HCT116 (cell line): ENCODE data around the gene CHST8. TPM values are rescaled to one million over a fixed set of nuclear protein-coding genes. Genes with fewer than 3 reads are reported as not detected.

Experiments
- ATAC-seq: fragments of 200-7000 bp; cut with Tn5 transposase; 2 replicates; pipeline ENCODE4 v1.9.1; 2020; ENCODE audit warnings: mild to moderate bottlenecking, moderate library complexity
- BruUV-seq: library from RNA; stranded (reverse); fragments of 400-500 nt; replicated peaks from 2 replicates; lab custom pipeline; 2021; lab: Mats Ljungman, UMichigan
- CTCF ChIA-PET: fragments of 300-600 bp; sonication (Branson Sonifier 250); formaldehyde crosslinking; loops from one replicate; lab custom pipeline; 2021; ENCODE audit warnings: antibody characterized with exemption; lab: Charles Lee
- POLR2A ChIA-PET: fragments of 300-600, 350-600 bp; sonication (Branson Sonifier 250); formaldehyde crosslinking; loops from one replicate; lab custom pipeline; 2021; ENCODE audit warnings: antibody characterized with exemption; lab: Charles Lee
- RAD21 ChIA-PET, 2 experiments: fragments of 300-600 bp; sonication (Branson Sonifier 250); formaldehyde crosslinking; loops; one replicate each; lab custom pipeline; 2023; ENCODE audit warnings: low total read pairs in 2 of 2; ENCODE audit not compliant: uncharacterized antibody in 2 of 2, unreplicated experiment in 2 of 2, low non-redundant PET in 1 of 2; lab: Charles Lee
- DNase-seq: peaks from one replicate; pipeline ENCODE4 v3.0.0-alpha.2; 2010; ENCODE audit warnings: low read depth, low spot score
- H2AFZ ChIP-seq: fragments of 200-600 bp; shearing (Covaris generic), sonication (generic); 2 replicates; pipeline ENCODE4 v1.6.1; 2017; ENCODE audit warnings: low read depth, mixed run types, mixed read lengths, antibody characterized with exemption, low read length; ENCODE audit not compliant: poor library complexity, severe bottlenecking
- H3K27ac ChIP-seq: 2 replicates; pipeline ENCODE4 v1.5.1; 2012; ENCODE audit warnings: low read depth, low read length
- H3K27me3 ChIP-seq: fragments of 200-600 bp; sonication (generic); 2 replicates; pipeline ENCODE4 v1.6.1; 2016; ENCODE audit warnings: mixed run types, low read length, mixed read lengths; ENCODE audit not compliant: insufficient read depth
- H3K36me3 ChIP-seq, 2 experiments: fragments of 200-500 bp in 1 of 2; fragments of 200-600 bp in 1 of 2; sonication (Bioruptor generic) in 1 of 2; sonication (generic) in 1 of 2; 2 replicates each; pipeline versions ENCODE4 v1.5.1 to v1.6.1; 2014 to 2016; ENCODE audit warnings: low read length in 2 of 2, inconsistent platforms in 1 of 2, mixed read lengths in 1 of 2, mixed run types in 1 of 2; ENCODE audit not compliant: insufficient read depth in 2 of 2, control insufficient read depth in 1 of 2
- H3K4me1 ChIP-seq, 2 experiments: fragments of 200-600 bp in 1 of 2; sonication (generic) in 1 of 2; 2 replicates each; pipeline versions ENCODE4 v1.5.1 to v1.6.1; 2012 to 2017; ENCODE audit warnings: low read length in 2 of 2, inconsistent platforms in 1 of 2, mild to moderate bottlenecking in 1 of 2, mixed read lengths in 1 of 2, mixed run types in 1 of 2, moderate library complexity in 1 of 2; ENCODE audit not compliant: insufficient read depth in 2 of 2, control insufficient read depth in 1 of 2
- H3K4me2 ChIP-seq: fragments of 200-600 bp; sonication (generic); 2 replicates; pipeline ENCODE4 v1.6.1; 2017; ENCODE audit warnings: mixed run types, low read length, mixed read lengths
- H3K4me3 ChIP-seq, 2 experiments: fragments of 200-600 bp in 1 of 2; sonication (generic) in 1 of 2; replicated peaks in 1 of 2; 2 replicates each; pipeline ENCODE4 v1.5.1; 2011 to 2016; ENCODE audit warnings: low read length in 2 of 2, control low read depth in 1 of 2, low read depth in 1 of 2, mild to moderate bottlenecking in 1 of 2, mixed read lengths in 1 of 2, mixed run types in 1 of 2
- H3K79me2 ChIP-seq: fragments of 200-600 bp; sonication (generic); 2 replicates; pipeline ENCODE4 v1.6.1; 2017; ENCODE audit warnings: mild to moderate bottlenecking, mixed run types, low read length, moderate library complexity, mixed read lengths; ENCODE audit not compliant: insufficient read depth
- H3K9ac ChIP-seq: fragments of 200-600 bp; sonication (generic); 2 replicates; pipeline ENCODE4 v1.6.1; 2016; ENCODE audit warnings: low read length, mixed read lengths
- H3K9me2 ChIP-seq: fragments of 200-600 bp; sonication (generic), shearing (Covaris generic); 2 replicates; pipeline ENCODE4 v1.6.1; 2017; ENCODE audit warnings: mixed run types, mild to moderate bottlenecking, moderate library complexity; ENCODE audit not compliant: insufficient read depth
- H3K9me3 ChIP-seq, 2 experiments: fragments of 200-500 bp in 1 of 2; fragments of 200-600 bp in 1 of 2; sonication (Bioruptor generic) in 1 of 2; sonication (generic) in 1 of 2; 2 replicates each; pipeline ENCODE4 v1.6.1; 2014 to 2017; ENCODE audit warnings: low read length in 2 of 2, mixed read lengths in 2 of 2, inconsistent platforms in 1 of 2, low read depth in 1 of 2, mild to moderate bottlenecking in 1 of 2, mixed run types in 1 of 2, moderate library complexity in 1 of 2; ENCODE audit not compliant: control insufficient read depth in 1 of 2, insufficient read depth in 1 of 2
- H4K20me1 ChIP-seq: fragments of 200-600 bp; sonication (generic), shearing (Covaris generic); 2 replicates; pipeline ENCODE4 v1.6.1; 2017; ENCODE audit warnings: mixed run types, mild to moderate bottlenecking, moderate library complexity; ENCODE audit not compliant: insufficient read depth
- CBX3 ChIP-seq: IDR thresholded peaks from 2 replicates; pipeline ENCODE4 v1.6.1; 2012; ENCODE audit warnings: low read depth
- CEBPB ChIP-seq: IDR thresholded peaks from 2 replicates; pipeline ENCODE4 v1.6.1; 2012; ENCODE audit warnings: low read depth
- ELF1 ChIP-seq: IDR thresholded peaks from 2 replicates; pipeline ENCODE4 v1.6.1; 2012; ENCODE audit warnings: low read depth, borderline replicate concordance
- EZH2 ChIP-seq: fragments of 200-600 bp; sonication (generic); IDR thresholded peaks from 2 replicates; pipeline ENCODE4 v1.6.1; 2017; ENCODE audit warnings: antibody characterized with exemption, mixed run types
- JUND ChIP-seq: IDR thresholded peaks from 2 replicates; pipeline ENCODE4 v1.6.1; 2012
- POLR2AphosphoS5 ChIP-seq: IDR thresholded peaks from 2 replicates; pipeline ENCODE4 v1.6.1; 2011; ENCODE audit warnings: mild to moderate bottlenecking, low read depth, low read length, moderate library complexity
- RAD21 ChIP-seq: IDR thresholded peaks from 2 replicates; pipeline ENCODE4 v1.6.1; 2012; ENCODE audit warnings: low read depth, mild to moderate bottlenecking
- SIN3A ChIP-seq: IDR thresholded peaks from 2 replicates; pipeline ENCODE4 v1.6.1; 2012; ENCODE audit warnings: low read depth
- SRF ChIP-seq: IDR thresholded peaks from 2 replicates; pipeline ENCODE4 v1.6.1; 2012; ENCODE audit warnings: low read depth
- YY1 ChIP-seq: IDR thresholded peaks from 2 replicates; pipeline ENCODE4 v1.6.1; 2011; ENCODE audit warnings: low read length, low read depth, moderate library complexity, mild to moderate bottlenecking; ENCODE audit not compliant: insufficient replicate concordance; ENCODE audit errors: extremely low read depth
- intact Hi-C: fragments of 100-400 bp; cut with micrococcal nuclease; formaldehyde crosslinking; loops from 2 replicates; pipeline ENCODE4 v1.10.0; 2022
- total RNA-seq: library from RNA; stranded (reverse); gene quantifications from one replicate; pipeline ENCODE4 v1.2.1, GENCODE V29; 2021; ENCODE audit not compliant: unreplicated experiment
- TF ChIP-seq, protein P1 (sequence below), 3 experiments: fragments of 200-600 bp in 1 of 3; sonication (generic) in 1 of 3; IDR thresholded peaks in 2 of 3; conservative IDR thresholded peaks in 1 of 3; 2 replicates each; pipeline ENCODE4 v1.5.1; 2012 to 2017; ENCODE audit warnings: low read depth in 2 of 3, low read length in 2 of 3, antibody characterized with exemption in 1 of 3, borderline replicate concordance in 1 of 3, control low read depth in 1 of 3, mild to moderate bottlenecking in 1 of 3, mixed read lengths in 1 of 3, mixed run types in 1 of 3, moderate library complexity in 1 of 3; ENCODE audit not compliant: insufficient read depth in 1 of 3
- TF ChIP-seq, protein P2 (sequence below): IDR thresholded peaks from 2 replicates; pipeline ENCODE4 v1.6.1; 2012

CHST8 gene
- total RNA-seq, 1 experiment from 2014 or later = not detected

DNA sequence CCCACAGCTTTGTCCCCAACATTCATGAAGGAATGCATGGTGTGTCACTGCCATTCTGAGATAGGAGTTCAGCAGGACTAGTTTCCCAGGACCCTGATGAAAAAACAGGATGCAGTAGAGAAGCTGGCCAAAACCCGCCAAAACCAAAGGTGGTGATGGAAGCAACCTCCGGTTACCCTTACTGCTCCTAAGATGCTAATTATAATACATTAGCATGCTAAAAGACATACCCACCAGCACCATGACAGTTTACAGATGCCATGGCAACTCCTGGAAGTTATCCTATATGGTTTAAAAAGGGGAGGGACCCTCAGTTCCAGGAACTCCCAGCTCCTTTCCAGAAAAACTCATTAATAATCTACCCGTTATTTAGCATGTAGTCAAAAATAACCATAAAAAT, 115.0 kb downstream of the CHST8 start:
- RAD21 ChIA-PET = no interaction called here
- CTCF ChIA-PET = no interaction called here
- H3K4me3 ChIP-seq = no peak overlapping the region
- no peak overlapping the region for H2AFZ ChIP-seq
- no peak overlapping the region for H3K9ac ChIP-seq
- POLR2A ChIA-PET = no interaction called here
- no TSS peak for BruUV-seq
- no peaks in the 10 kb centered on the region for H4K20me1 ChIP-seq
- H3K27me3 ChIP-seq = peaks cover 59% of the 10 kb centered on the region
- ATAC-seq = no peak
- no peak overlapping the region for H3K4me2 ChIP-seq
- no peak overlapping the region for H3K27ac ChIP-seq
- H3K9me3 ChIP-seq = no peaks in the 10 kb centered on the region
- intact Hi-C loops = no loop called here
- H3K9me2 ChIP-seq = no peaks in the 10 kb centered on the region
- no peak for TF ChIP-seq SRF
- no peak for TF ChIP-seq CEBPB
- no peak for TF ChIP-seq POLR2AphosphoS5
- TF ChIP-seq YY1 = no peak
- TF ChIP-seq, protein P1, sequence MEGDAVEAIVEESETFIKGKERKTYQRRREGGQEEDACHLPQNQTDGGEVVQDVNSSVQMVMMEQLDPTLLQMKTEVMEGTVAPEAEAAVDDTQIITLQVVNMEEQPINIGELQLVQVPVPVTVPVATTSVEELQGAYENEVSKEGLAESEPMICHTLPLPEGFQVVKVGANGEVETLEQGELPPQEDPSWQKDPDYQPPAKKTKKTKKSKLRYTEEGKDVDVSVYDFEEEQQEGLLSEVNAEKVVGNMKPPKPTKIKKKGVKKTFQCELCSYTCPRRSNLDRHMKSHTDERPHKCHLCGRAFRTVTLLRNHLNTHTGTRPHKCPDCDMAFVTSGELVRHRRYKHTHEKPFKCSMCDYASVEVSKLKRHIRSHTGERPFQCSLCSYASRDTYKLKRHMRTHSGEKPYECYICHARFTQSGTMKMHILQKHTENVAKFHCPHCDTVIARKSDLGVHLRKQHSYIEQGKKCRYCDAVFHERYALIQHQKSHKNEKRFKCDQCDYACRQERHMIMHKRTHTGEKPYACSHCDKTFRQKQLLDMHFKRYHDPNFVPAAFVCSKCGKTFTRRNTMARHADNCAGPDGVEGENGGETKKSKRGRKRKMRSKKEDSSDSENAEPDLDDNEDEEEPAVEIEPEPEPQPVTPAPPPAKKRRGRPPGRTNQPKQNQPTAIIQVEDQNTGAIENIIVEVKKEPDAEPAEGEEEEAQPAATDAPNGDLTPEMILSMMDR (IDR thresholded peaks at IDR 0.05 in 2 of 3, conservative IDR thresholded peaks at IDR 0.05 in 1 of 3; ENCODE audit: borderline replicate concordance in 1 of 3, insufficient read depth in 1 of 3, low read depth in 2 of 3, low read length in 2 of 3) = no peak
- no peak for TF ChIP-seq CBX3
- no peak for TF ChIP-seq JUND
- TF ChIP-seq, protein P2, sequence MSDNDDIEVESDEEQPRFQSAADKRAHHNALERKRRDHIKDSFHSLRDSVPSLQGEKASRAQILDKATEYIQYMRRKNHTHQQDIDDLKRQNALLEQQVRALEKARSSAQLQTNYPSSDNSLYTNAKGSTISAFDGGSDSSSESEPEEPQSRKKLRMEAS = no peak
- TF ChIP-seq ELF1 = no peak
- no peak for TF ChIP-seq SIN3A
- no peak for TF ChIP-seq EZH2
- no peak for TF ChIP-seq RAD21
- H3K36me3 ChIP-seq = no peaks in the 10 kb centered on the region
- no peaks in the 10 kb centered on the region for H3K4me1 ChIP-seq
- H3K79me2 ChIP-seq = no peaks in the 10 kb centered on the region
- no peak for DNase-seq
